HCT116 (cell line): ENCODE measurements around the gene GNPDA1. TPM values are rescaled to one million over a fixed set of nuclear protein-coding genes. Genes with fewer than 3 reads are reported as not detected.

Experiments
- ATAC-seq: fragments of 200-7000 bp; cut with Tn5 transposase; 2 replicates; pipeline ENCODE4 v1.9.1; 2020; ENCODE audit warnings: mild to moderate bottlenecking, moderate library complexity
- BruUV-seq: library from RNA; stranded (reverse); fragments of 400-500 nt; replicated peaks from 2 replicates; lab custom pipeline; 2021; lab: Mats Ljungman, UMichigan
- CTCF ChIA-PET: fragments of 300-600 bp; sonication (Branson Sonifier 250); formaldehyde crosslinking; loops from one replicate; lab custom pipeline; 2021; ENCODE audit warnings: antibody characterized with exemption; lab: Charles Lee
- POLR2A ChIA-PET: fragments of 300-600, 350-600 bp; sonication (Branson Sonifier 250); formaldehyde crosslinking; loops from one replicate; lab custom pipeline; 2021; ENCODE audit warnings: antibody characterized with exemption; lab: Charles Lee
- RAD21 ChIA-PET, 2 experiments: fragments of 300-600 bp; sonication (Branson Sonifier 250); formaldehyde crosslinking; loops; one replicate each; lab custom pipeline; 2023; ENCODE audit warnings: low total read pairs in 2 of 2; ENCODE audit not compliant: uncharacterized antibody in 2 of 2, unreplicated experiment in 2 of 2, low non-redundant PET in 1 of 2; lab: Charles Lee
- DNase-seq: peaks from one replicate; pipeline ENCODE4 v3.0.0-alpha.2; 2010; ENCODE audit warnings: low read depth, low spot score
- H2AFZ ChIP-seq: fragments of 200-600 bp; shearing (Covaris generic), sonication (generic); 2 replicates; pipeline ENCODE4 v1.6.1; 2017; ENCODE audit warnings: low read depth, mixed run types, mixed read lengths, antibody characterized with exemption, low read length; ENCODE audit not compliant: poor library complexity, severe bottlenecking
- H3K27ac ChIP-seq: 2 replicates; pipeline ENCODE4 v1.5.1; 2012; ENCODE audit warnings: low read depth, low read length
- H3K27me3 ChIP-seq: fragments of 200-600 bp; sonication (generic); 2 replicates; pipeline ENCODE4 v1.6.1; 2016; ENCODE audit warnings: mixed run types, low read length, mixed read lengths; ENCODE audit not compliant: insufficient read depth
- H3K36me3 ChIP-seq, 2 experiments: fragments of 200-500 bp in 1 of 2; fragments of 200-600 bp in 1 of 2; sonication (Bioruptor generic) in 1 of 2; sonication (generic) in 1 of 2; 2 replicates each; pipeline versions ENCODE4 v1.5.1 to v1.6.1; 2014 to 2016; ENCODE audit warnings: low read length in 2 of 2, inconsistent platforms in 1 of 2, mixed read lengths in 1 of 2, mixed run types in 1 of 2; ENCODE audit not compliant: insufficient read depth in 2 of 2, control insufficient read depth in 1 of 2
- H3K4me1 ChIP-seq, 2 experiments: fragments of 200-600 bp in 1 of 2; sonication (generic) in 1 of 2; 2 replicates each; pipeline versions ENCODE4 v1.5.1 to v1.6.1; 2012 to 2017; ENCODE audit warnings: low read length in 2 of 2, inconsistent platforms in 1 of 2, mild to moderate bottlenecking in 1 of 2, mixed read lengths in 1 of 2, mixed run types in 1 of 2, moderate library complexity in 1 of 2; ENCODE audit not compliant: insufficient read depth in 2 of 2, control insufficient read depth in 1 of 2
- H3K4me2 ChIP-seq: fragments of 200-600 bp; sonication (generic); 2 replicates; pipeline ENCODE4 v1.6.1; 2017; ENCODE audit warnings: mixed run types, low read length, mixed read lengths
- H3K4me3 ChIP-seq, 2 experiments: fragments of 200-600 bp in 1 of 2; sonication (generic) in 1 of 2; replicated peaks in 1 of 2; 2 replicates each; pipeline ENCODE4 v1.5.1; 2011 to 2016; ENCODE audit warnings: low read length in 2 of 2, control low read depth in 1 of 2, low read depth in 1 of 2, mild to moderate bottlenecking in 1 of 2, mixed read lengths in 1 of 2, mixed run types in 1 of 2
- H3K79me2 ChIP-seq: fragments of 200-600 bp; sonication (generic); 2 replicates; pipeline ENCODE4 v1.6.1; 2017; ENCODE audit warnings: mild to moderate bottlenecking, mixed run types, low read length, moderate library complexity, mixed read lengths; ENCODE audit not compliant: insufficient read depth
- H3K9ac ChIP-seq: fragments of 200-600 bp; sonication (generic); 2 replicates; pipeline ENCODE4 v1.6.1; 2016; ENCODE audit warnings: low read length, mixed read lengths
- H3K9me2 ChIP-seq: fragments of 200-600 bp; sonication (generic), shearing (Covaris generic); 2 replicates; pipeline ENCODE4 v1.6.1; 2017; ENCODE audit warnings: mixed run types, mild to moderate bottlenecking, moderate library complexity; ENCODE audit not compliant: insufficient read depth
- H3K9me3 ChIP-seq, 2 experiments: fragments of 200-500 bp in 1 of 2; fragments of 200-600 bp in 1 of 2; sonication (Bioruptor generic) in 1 of 2; sonication (generic) in 1 of 2; 2 replicates each; pipeline ENCODE4 v1.6.1; 2014 to 2017; ENCODE audit warnings: low read length in 2 of 2, mixed read lengths in 2 of 2, inconsistent platforms in 1 of 2, low read depth in 1 of 2, mild to moderate bottlenecking in 1 of 2, mixed run types in 1 of 2, moderate library complexity in 1 of 2; ENCODE audit not compliant: control insufficient read depth in 1 of 2, insufficient read depth in 1 of 2
- H4K20me1 ChIP-seq: fragments of 200-600 bp; sonication (generic), shearing (Covaris generic); 2 replicates; pipeline ENCODE4 v1.6.1; 2017; ENCODE audit warnings: mixed run types, mild to moderate bottlenecking, moderate library complexity; ENCODE audit not compliant: insufficient read depth
- ATF3 ChIP-seq: IDR thresholded peaks from 2 replicates; pipeline ENCODE4 v1.6.1; 2012
- CEBPB ChIP-seq: IDR thresholded peaks from 2 replicates; pipeline ENCODE4 v1.6.1; 2012; ENCODE audit warnings: low read depth
- EZH2 ChIP-seq: fragments of 200-600 bp; sonication (generic); IDR thresholded peaks from 2 replicates; pipeline ENCODE4 v1.6.1; 2017; ENCODE audit warnings: antibody characterized with exemption, mixed run types
- RAD21 ChIP-seq: IDR thresholded peaks from 2 replicates; pipeline ENCODE4 v1.6.1; 2012; ENCODE audit warnings: low read depth, mild to moderate bottlenecking
- TCF7L2 ChIP-seq: IDR thresholded peaks from 2 replicates; pipeline ENCODE4 v1.7.0; 2011; ENCODE audit warnings: borderline replicate concordance, inconsistent platforms; ENCODE audit not compliant: insufficient read depth, insufficient read length; ENCODE audit errors: extremely low read depth
- intact Hi-C: fragments of 100-400 bp; cut with micrococcal nuclease; formaldehyde crosslinking; loops from 2 replicates; pipeline ENCODE4 v1.10.0; 2022
- total RNA-seq: library from RNA; stranded (reverse); gene quantifications from one replicate; pipeline ENCODE4 v1.2.1, GENCODE V29; 2021; ENCODE audit not compliant: unreplicated experiment
- TF ChIP-seq, protein P1 (sequence below), 3 experiments: fragments of 200-600 bp in 1 of 3; sonication (generic) in 1 of 3; IDR thresholded peaks in 2 of 3; conservative IDR thresholded peaks in 1 of 3; 2 replicates each; pipeline ENCODE4 v1.5.1; 2012 to 2017; ENCODE audit warnings: low read depth in 2 of 3, low read length in 2 of 3, antibody characterized with exemption in 1 of 3, borderline replicate concordance in 1 of 3, control low read depth in 1 of 3, mild to moderate bottlenecking in 1 of 3, mixed read lengths in 1 of 3, mixed run types in 1 of 3, moderate library complexity in 1 of 3; ENCODE audit not compliant: insufficient read depth in 1 of 3

GNPDA1 gene
- total RNA-seq, 1 experiment from 2014 or later: 45.6 TPM

DNA sequence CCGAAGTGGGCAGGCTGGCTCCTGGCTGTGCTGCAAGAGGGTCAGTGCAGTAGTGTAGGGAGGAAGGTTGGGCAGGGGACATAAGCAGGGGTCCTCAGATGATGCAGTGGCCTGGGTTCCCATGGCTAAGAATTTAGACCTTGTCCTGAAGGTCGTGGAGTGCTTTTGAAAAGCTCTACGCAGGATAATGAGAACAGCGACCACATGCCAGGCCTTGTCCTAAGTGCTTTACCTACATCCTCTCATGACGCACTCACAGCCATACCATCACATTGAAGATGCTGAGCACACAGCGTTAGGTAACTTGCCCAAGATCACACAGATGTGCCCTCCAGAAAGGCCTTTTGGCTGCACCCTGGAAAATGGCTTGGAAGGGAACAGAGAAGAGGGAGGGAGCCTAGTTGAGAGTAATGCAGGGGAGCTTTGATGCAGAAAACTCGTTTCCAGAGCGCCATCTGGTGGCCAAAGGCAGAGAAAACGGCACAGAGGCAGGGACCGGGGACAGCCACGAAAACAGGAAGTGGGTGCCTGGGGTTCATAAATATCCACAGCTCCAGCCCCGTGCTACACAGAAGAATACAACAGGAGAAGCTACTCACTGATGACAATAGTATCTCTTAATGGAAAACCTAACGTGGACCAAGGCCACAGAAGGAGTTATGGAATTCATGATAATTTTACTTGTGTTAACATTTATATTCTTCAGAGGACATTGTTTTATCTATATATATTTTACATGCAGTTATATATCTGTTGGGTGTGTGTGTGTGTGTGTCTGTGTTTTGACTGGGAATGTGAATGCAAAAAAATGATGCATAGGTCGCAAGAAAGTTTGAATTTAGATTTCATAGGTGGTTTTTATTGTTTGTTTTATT is 52.1 kb downstream of the GNPDA1 start:
- peak overlapping the region; percentile 17 for H2AFZ ChIP-seq
- ChIA-PET CTCF (interaction anchor here (0.6 to 3.2 kb wide), 29 partner anchors 8 to 369 kb away, joined by 3 to 79 read pairs (median 6); partner anchors contain the start of genes DELE1, HDAC3, PCDH1 and RELL2), POLR2A (interaction anchor here (0.7 to 2.2 kb wide), 5 partner anchors 9 to 268 kb away, joined by 3 to 12 read pairs (median 3); partner anchors contain the start of genes DELE1 and RNF14)
- H3K27me3 ChIP-seq: no peaks in the 10 kb centered on the region
- H3K4me3 ChIP-seq: no peak overlapping the region
- H4K20me1 ChIP-seq: no peaks in the 10 kb centered on the region
- H3K36me3 ChIP-seq: no peaks in the 10 kb centered on the region
- peaks cover 0 to 10% of the 10 kb centered on the region in 2 experiments; a peak in 1 of 4 replicates for H3K4me1 ChIP-seq
- TF ChIP-seq ATF3 (no peak), TCF7L2 (peak; percentile 27), EZH2 (no peak), CEBPB (no peak), RAD21 (peak; percentile 97)
- TF ChIP-seq, protein P1, sequence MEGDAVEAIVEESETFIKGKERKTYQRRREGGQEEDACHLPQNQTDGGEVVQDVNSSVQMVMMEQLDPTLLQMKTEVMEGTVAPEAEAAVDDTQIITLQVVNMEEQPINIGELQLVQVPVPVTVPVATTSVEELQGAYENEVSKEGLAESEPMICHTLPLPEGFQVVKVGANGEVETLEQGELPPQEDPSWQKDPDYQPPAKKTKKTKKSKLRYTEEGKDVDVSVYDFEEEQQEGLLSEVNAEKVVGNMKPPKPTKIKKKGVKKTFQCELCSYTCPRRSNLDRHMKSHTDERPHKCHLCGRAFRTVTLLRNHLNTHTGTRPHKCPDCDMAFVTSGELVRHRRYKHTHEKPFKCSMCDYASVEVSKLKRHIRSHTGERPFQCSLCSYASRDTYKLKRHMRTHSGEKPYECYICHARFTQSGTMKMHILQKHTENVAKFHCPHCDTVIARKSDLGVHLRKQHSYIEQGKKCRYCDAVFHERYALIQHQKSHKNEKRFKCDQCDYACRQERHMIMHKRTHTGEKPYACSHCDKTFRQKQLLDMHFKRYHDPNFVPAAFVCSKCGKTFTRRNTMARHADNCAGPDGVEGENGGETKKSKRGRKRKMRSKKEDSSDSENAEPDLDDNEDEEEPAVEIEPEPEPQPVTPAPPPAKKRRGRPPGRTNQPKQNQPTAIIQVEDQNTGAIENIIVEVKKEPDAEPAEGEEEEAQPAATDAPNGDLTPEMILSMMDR (IDR thresholded peaks at IDR 0.05 in 2 of 3, conservative IDR thresholded peaks at IDR 0.05 in 1 of 3; ENCODE audit: borderline replicate concordance in 1 of 3, insufficient read depth in 1 of 3, low read depth in 2 of 3, low read length in 2 of 3): peak; percentile 87 to 96 (median 89)
- TF ChIP-seq, all 23 proteins: peak for 3
- DNase-seq: peak; percentile 72
- no peaks in the 10 kb centered on the region for H3K9me2 ChIP-seq
- H3K9me3 ChIP-seq: no peaks in the 10 kb centered on the region
- BruUV-seq: no TSS peak
- no peaks in the 10 kb centered on the region for H3K79me2 ChIP-seq
- intact Hi-C loops: loop anchor here (1.0 kb wide), 3 partner anchors 71 to 295 kb away; no protein-coding TSS in a partner anchor
- H3K9ac ChIP-seq: no peak overlapping the region
- peak overlapping the region; percentile 34 for H3K4me2 ChIP-seq
- ATAC-seq: peak; percentile 96
- H3K27ac ChIP-seq: no peak overlapping the region
- RAD21 ChIA-PET: interaction anchor here (0.7 to 2.7 kb wide), 10 partner anchors 9 to 269 kb away, joined by 3 to 19 read pairs (median 3); partner anchors contain the start of genes DELE1 (in 1 of the 2) and PCDH1 (in 1 of the 2)
